ENCODE data around the gene BCL2L12.

GRCh38 chr19:49699364-49699763 is 33.6 kb downstream of the BCL2L12 start:
- TF ChIP-seq REST (IDR thresholded peaks at IDR 0.05; ENCODE audit: low read depth) (no peak), POLR2AphosphoS5 (IDR thresholded peaks at IDR 0.05; ENCODE audit: low read depth, low read length) (no peak), CTCF (IDR thresholded peaks at IDR 0.05 in 2 of 3, conservative IDR thresholded peaks at IDR 0.05 in 1 of 3; ENCODE audit: borderline replicate concordance in 1 of 3, insufficient read depth in 1 of 3, low read depth in 2 of 3, low read length in 2 of 3) (no peak), CEBPB (IDR thresholded peaks at IDR 0.05; ENCODE audit: low read depth) (no peak), ZBTB33 (IDR thresholded peaks at IDR 0.05; ENCODE audit: extremely low read depth, insufficient replicate concordance, low read length) (no peak), MAX (IDR thresholded peaks at IDR 0.05) (no peak), POLR2A (IDR thresholded peaks at IDR 0.05; ENCODE audit: borderline replicate concordance, extremely low read depth, insufficient read depth, insufficient read length) (no peak), SIN3A (IDR thresholded peaks at IDR 0.05; ENCODE audit: low read depth) (no peak), EZH2 (IDR thresholded peaks at IDR 0.05) (no peak), YY1 (IDR thresholded peaks at IDR 0.05; ENCODE audit: extremely low read depth, insufficient replicate concordance, low read depth, low read length) (no peak), ATF3 (IDR thresholded peaks at IDR 0.05) (no peak), JUND (IDR thresholded peaks at IDR 0.05) (no peak), EGR1 (IDR thresholded peaks at IDR 0.05; ENCODE audit: low read depth) (no peak), TCF7L2 (IDR thresholded peaks at IDR 0.05; ENCODE audit: borderline replicate concordance, extremely low read depth, insufficient read depth, insufficient read length) (no peak)
